ENCODE results near the gene GPI. TPM values are rescaled to one million over a fixed set of nuclear protein-coding genes. Genes with fewer than 3 reads are reported as not detected.
"Not testable (repeated sequence)": the region's sequence is repeated elsewhere in the genome, so short reads cannot be mapped to it uniquely, and the experiment has no call there.

Gene GPI
- 111 and 124 TPM in 2 replicates for total RNA-seq
- 271 TPM for polyA plus RNA-seq (2012)

- peak; percentile 56 for DNase-seq (ENCODE audit: low read depth)
These were observed at the start of gene GPI for GRCh38 chr19:34364830-34365462. Gene GPI, plus strand, starts transcription at chr19:34365196. Its CDS starts 71 bp downstream, at chr19:34365267.

DNA sequence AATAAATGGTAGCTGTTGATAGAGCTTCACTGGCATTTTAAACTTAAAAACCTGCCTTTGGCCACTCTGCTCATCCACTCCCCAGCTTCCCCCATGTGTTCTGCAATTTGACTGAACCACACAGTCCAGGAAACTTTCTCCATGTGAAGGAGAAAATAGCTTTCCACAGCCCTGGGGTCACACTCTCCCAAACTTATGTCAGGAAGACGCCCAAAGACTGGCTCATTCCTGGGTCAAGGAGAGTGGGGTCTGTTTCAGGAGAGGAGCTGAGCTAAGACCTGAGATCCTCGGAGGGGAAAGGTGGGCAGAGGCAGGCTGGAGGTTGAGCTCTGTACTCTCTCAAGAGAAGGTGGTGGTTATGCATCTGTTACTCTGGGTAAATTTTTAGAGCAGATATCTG, 48.7 kb upstream of the GPI start:
- no peak for DNase-seq (ENCODE audit: low read depth)

GRCh38 chr19:34316741-34317301, 48.2 kb upstream of the GPI start:
- DNase-seq (ENCODE audit: low read depth): no peak

DNA sequence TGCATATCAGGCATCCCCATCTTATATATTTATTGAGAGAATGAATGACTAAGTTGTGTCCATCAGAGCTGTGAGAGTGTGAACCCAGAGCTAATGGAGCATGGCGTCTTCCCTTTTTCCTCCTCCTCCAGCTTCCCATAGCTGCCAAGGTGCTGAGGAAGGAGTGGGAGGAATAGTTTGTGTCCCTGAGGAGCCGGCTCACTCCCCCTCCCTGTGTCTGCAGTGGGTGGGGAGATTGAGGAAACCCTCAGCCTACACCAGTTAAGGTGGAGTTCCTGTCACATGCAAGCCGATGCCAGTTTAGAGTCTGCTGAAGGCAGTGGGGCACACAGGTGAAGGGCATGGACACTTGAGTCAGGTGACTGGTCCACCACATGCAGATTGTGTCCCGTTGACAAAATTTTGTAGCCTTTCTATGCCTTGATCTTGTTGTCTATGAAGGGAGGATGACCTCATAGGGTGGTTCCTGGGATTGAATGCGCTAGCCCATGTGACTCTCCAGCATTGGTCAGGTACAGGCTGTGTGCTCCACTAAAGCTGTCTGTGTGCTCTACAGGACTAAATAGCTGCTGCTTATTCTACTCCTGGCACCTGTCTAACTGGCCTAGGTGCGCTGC, 47.6 kb upstream of the GPI start:
- peak; percentile 18 for DNase-seq (ENCODE audit: low read depth)

- DNase-seq (ENCODE audit: low read depth): no peak
These were observed 45.8 kb upstream of the GPI start for GRCh38 chr19:34319230-34319585.

DNA sequence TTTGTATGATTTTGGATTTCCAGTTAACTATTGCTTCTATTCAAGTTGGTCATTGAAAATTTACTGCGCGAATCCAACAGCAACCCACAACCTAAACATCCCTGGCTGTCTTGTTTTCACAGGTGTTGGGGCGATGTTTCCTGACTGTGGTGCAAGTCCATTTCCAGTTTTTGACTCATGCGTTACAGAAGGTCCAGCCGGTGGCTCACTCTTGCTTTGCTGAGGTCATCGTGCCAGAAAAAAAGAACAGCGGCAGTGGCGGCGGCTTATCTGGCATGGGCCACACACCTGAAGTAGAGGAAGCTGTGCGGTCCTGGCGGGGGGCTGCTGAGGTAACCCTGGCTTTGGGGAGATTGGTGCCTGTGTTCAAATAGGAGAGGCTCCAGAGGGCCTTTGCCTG, 45.2 kb upstream of the GPI start:
- DNase-seq (ENCODE audit: low read depth): no peak

GRCh38 chr19:34320277-34320676, 44.7 kb upstream of the GPI start:
- DNase-seq (ENCODE audit: low read depth): no peak

DNA sequence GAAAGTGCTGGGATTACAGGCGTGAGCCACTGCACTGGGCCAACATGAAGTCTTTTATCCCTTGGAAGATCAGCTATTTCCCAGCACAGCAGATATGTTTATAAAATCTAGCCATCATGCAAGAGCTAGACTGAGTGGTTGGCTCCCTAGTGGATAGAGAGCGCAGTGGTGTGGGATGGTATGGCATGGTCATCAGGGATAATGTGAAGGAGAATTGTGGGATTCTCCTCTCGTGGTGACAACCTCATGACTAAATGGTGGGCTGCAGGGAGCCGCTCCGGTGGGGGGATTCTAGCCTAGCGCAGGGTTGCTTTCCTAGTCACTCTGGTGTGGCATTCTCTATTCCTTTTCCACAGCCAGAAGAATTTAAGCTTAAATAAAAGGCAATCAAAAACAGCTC, 43.3 kb upstream of the GPI start:
- no peak for DNase-seq (ENCODE audit: low read depth)

GRCh38 chr19:34323433-34324204, 41.4 kb upstream of the GPI start:
- DNase-seq (ENCODE audit: low read depth): no peak

- no peak for DNase-seq (ENCODE audit: low read depth)
These were observed 40.7 kb upstream of the GPI start for GRCh38 chr19:34324320-34324719.

DNA sequence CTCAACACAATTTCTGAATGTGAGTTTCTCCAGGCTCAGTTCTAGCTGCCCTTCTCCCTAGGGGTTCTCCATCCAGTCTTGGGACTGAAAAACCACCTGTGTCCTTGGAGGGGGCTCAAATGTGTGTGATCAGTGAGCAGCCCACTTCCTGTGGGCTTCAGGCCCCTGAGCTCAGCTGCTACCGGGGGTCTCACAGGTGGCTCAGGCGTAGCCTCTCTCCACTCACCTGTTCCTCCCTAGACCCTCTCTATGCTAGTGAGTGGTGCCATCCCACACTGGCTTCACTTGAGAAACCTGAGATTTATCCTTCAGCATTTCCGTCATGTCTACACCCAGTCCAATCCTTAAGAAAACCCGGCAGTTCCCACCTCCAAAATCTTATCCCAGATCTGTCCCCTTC, 39.8 kb upstream of the GPI start:
- no peak for DNase-seq (ENCODE audit: low read depth)

DNA sequence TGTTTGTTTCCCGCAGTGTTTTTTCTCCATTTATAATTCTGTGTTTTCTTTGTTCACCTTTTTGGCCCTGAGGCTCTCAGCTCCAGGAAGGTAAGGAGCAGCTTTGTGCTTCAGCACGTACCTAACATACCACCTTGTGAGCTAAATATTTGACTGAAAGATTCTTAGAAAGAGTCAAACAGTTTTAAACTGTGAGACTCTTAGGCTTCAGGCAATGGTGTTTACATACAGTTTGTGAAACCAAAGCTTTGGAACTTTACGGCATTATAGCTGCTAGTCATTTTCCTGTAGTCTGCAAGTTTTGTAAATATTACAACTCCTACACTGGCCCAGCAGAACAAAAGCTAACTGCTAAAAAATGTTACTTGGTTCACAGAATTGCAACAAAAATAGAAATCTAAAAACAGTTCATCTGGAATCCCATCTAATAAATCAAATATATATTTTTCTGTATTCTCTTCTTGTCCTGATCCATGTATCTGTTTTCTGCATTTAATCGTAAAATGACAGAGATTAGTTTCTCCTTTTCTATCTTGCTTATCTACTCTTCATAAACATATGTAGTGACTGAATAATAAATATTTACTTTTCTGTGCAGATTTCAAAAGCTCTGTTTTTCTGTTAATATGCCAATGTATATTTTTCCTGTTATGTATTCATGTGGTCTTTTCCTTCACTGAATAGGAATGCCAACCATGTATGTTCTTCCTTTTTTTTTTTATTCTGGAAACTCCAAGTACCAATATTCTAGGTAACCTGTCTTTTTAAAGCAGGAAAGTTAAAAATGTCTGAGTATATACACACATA, 38.8 kb upstream of the GPI start:
- DNase-seq (ENCODE audit: low read depth): no peak

DNA sequence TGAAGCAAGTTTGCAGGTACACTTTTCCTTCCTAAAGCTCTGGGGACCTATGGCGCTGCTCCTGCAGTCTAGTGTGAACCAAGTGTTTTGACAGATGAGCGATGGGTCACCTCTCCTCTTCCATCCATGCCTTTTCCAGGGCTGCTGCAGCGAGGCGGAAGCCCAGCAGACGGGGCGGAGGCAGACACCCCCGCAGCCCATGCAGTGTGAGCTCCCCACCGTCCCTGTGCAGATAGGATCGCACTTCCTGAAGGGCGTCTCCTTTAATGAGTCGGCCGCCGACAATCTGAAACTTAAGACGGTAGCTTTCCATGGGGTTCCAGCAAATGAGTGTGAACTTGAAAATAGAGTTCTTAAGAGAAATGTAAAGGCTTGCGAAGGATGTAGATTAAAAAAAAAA, 37.1 kb upstream of the GPI start:
- no peak for DNase-seq (ENCODE audit: low read depth)

DNA sequence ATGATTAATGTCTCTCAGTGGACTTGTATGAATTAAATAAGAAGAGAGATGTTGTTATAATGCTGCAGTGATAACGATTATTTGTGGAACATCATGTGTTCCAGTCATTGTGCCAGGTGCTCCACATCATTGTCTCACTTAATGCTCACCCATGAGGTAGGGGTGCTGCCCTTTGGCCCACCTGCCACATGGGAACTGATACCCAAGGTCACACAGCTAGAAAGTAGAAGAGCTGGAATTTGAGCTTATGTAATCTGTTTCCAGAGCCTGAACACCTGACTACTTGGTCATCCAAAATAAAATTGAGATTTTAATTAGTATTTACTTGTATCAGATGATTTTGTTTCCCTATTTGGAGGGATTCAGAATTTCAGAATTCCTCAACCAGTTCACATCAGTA, 36.0 kb upstream of the GPI start:
- DNase-seq (ENCODE audit: low read depth): no peak

DNA sequence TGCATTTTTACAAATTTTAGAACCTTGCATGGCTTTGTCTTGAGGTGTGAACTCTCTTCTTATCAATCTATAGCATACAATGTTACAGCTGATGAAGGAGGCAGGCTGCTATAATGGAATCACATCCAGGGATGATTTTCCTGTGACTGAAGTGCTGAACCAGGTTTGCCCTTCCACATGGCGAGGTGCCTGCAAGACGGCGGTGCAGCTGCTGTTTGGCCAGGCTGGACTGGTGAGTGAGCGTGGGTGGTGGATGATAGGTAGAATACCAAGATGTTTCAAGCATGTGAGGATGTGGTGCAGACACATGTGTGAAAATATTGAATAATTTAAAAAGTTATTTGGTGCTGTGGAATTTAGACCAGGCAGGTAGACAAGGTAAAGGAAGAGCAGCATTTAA, 34.9 kb upstream of the GPI start:
- DNase-seq (ENCODE audit: low read depth): no peak

- not testable (repeated sequence) for DNase-seq (ENCODE audit: low read depth)
These were observed 34.4 kb upstream of the GPI start for GRCh38 chr19:34330596-34330995.

DNA sequence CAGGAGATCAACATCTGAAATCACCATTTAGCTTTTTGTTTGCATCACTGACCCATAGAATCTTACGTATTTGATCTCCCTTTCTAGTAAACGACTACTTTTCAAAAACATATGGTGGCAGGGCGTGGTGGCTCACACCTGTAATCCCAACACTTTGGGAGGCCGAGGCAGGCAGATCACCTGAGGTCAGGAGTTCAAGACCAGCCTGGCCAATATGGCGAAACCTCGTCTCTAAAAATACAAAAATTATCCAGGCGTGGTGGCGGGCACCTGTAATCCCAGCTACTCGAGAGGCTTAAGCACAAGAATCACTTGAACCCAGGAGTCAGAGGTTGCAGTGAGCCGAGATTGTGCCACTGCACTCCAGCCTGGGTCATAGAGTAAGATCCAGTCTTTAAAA, 33.4 kb upstream of the GPI start:
- DNase-seq (ENCODE audit: low read depth): not testable (repeated sequence)

DNA sequence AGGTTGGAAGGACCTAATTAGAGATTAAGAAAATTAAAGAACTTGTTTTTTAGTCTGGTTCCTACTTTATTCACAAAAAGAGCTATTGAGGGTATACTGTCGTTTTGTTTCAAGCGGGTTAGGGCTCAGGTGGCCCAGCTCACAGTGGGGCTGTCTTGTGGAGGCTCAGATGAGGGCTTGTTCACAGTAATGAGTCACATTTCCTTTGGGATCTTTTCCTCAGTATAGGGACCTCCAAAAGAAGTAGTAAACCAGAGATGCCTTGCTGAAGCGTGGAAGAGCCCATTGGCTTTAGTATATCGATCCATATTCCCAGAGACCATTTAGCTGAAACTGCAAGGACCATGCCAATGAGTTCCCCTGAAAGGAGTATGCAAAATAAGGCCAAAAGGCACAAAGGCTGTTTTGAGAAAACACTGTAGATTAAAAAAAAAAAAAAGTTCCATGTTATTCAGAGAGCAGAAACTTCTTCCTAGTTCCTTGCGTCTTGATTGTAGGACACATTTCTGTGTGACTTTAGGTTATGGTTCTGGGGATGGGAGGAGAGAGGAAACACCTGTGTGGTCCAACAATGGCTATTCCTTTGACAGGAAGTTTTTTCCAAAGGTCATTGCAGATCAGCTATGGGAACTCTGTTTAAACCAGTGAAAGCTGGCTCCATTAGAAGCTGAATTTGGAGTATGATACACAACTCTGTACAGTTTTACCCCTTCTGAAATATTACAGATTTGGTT, 32.8 kb upstream of the GPI start:
- no peak for DNase-seq (ENCODE audit: low read depth)

DNA sequence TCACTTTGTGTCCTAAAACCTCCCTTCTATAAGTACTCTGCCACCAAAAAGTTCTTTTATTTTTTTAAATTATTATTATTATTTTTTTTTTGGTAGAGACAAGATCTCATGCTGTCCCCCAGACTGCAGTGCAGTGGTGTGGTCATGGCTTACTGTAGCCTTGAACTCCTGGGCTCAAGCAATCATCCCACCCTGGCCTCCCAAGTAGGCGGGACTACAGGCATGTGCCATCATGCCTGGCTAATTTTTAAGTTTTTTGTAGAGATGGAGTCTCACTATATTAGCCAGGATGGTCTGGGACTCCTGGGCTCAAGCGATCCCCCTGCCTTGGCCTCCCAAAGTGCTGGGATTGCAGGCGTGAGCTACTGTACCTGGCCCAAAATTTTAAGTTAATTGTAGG, 29.1 kb upstream of the GPI start:
- no peak for DNase-seq (ENCODE audit: low read depth)

DNA sequence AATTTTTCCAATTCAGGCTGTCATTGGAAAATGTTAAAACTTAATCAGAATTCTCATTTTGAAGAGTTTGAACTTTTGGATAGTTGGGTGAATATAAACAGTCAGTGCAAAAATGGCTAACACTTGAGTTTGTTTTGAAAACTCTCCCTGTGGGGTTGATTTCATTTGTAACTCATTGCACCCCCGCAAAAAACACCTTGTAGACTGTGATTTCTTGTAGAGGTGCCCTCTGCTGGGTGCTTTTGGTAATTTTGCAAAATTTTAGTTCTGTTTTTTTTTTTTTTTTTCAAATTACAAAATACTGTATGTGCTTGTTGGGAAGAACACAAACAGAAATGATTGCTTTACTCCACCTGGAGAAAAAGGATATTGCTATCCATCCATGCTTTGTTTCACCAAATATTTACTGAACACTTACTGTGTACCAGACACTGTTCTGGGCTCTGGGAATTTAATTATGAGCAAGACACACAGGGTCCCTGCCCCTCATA, 28.2 kb upstream of the GPI start:
- DNase-seq (ENCODE audit: low read depth): peak; percentile 42

DNA sequence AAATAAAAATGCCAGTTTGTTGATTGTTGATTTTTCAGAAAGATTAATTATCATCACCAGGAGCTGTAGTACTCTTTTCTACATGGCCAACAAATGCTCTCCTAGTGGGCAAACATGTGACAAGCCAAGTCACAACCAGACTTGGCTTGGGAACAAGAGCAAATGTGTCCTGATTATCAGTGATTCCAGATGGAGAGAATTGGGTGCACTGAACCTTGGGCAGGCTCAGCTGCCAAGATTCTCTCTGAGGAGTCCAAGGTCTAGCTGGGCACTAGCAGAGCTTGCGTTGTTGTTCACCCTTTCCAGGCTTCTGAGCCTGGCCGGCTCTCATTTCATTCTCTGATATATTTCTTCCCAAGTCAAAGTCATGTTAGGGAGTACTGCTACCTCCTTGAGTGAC, 27.3 kb upstream of the GPI start:
- DNase-seq (ENCODE audit: low read depth): no peak
